Upper lobe of left lung (tissue), 4 donors: ENCODE results near the gene ULK4.

Experiments
- CTCF ChIP-seq, 6 experiments: fragments of 450-650 bp in 4 of 6; fragments of 200-600 bp in 2 of 6; sonication (generic) in 2 of 6; IDR thresholded peaks; one replicate each; pipeline ENCODE4 v1.5.1; 2016 to 2019; ENCODE audit warnings: antibody characterized with exemption in 6 of 6
- POLR2A ChIP-seq, 4 donors: fragments of 450-650 bp; IDR thresholded peaks; one replicate each; pipeline ENCODE4 v1.5.1; 2016 to 2017; ENCODE audit warnings: antibody characterized with exemption in 4 of 4, mild to moderate bottlenecking in 2 of 4

DNA sequence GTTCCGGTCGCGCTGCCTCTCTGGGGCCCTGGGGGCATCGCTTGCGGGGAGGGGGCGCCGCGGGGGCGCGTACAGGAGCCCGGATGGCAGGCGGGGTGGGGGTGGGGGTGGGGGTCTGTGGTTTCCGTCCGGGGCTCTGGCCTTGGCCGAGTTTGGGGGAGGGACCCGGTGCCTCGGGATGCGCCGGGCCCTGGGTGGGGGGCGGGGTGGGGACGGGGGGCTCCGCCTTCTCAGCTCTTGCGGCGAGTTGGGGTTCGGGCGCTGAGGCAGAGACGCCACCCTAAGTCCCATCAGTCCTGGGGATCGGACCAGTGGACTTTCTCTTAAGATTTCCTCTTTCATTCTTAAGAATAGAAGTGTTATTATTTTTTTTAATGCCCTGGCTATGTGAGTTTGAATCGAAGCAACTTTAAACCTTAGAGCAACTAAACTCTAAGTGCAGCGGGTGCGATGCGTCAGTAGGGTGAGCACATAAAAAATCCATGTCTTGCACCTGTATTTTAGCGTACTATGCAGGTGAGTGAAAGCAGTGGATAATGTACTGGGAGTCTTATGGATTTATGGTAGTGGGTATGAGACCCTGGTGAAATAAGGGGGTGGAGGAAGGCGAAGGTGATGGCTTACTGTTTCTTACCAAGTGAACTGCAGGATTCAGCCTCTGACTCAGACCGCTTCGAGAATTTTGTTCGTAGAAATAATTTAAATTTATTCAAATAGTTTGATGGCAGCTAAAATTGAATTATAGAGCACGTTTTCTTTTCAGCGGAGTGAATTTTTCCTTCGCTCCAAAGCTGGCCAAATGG, 761.8 kb downstream of the ULK4 start:
- TF ChIP-seq CTCF (IDR thresholded peaks at IDR 0.05): no peak
- no peak for TF ChIP-seq POLR2A (IDR thresholded peaks at IDR 0.05)
